ENCODE data around the gene FUZ. TPM values are rescaled to one million over a fixed set of nuclear protein-coding genes. Genes with fewer than 3 reads are reported as not detected.

FUZ gene, protein sequence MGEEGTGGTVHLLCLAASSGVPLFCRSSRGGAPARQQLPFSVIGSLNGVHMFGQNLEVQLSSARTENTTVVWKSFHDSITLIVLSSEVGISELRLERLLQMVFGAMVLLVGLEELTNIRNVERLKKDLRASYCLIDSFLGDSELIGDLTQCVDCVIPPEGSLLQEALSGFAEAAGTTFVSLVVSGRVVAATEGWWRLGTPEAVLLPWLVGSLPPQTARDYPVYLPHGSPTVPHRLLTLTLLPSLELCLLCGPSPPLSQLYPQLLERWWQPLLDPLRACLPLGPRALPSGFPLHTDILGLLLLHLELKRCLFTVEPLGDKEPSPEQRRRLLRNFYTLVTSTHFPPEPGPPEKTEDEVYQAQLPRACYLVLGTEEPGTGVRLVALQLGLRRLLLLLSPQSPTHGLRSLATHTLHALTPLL
- total RNA-seq (2012; rRNA removed) = 9.8 and 15.0 TPM in 2 replicates

DNA sequence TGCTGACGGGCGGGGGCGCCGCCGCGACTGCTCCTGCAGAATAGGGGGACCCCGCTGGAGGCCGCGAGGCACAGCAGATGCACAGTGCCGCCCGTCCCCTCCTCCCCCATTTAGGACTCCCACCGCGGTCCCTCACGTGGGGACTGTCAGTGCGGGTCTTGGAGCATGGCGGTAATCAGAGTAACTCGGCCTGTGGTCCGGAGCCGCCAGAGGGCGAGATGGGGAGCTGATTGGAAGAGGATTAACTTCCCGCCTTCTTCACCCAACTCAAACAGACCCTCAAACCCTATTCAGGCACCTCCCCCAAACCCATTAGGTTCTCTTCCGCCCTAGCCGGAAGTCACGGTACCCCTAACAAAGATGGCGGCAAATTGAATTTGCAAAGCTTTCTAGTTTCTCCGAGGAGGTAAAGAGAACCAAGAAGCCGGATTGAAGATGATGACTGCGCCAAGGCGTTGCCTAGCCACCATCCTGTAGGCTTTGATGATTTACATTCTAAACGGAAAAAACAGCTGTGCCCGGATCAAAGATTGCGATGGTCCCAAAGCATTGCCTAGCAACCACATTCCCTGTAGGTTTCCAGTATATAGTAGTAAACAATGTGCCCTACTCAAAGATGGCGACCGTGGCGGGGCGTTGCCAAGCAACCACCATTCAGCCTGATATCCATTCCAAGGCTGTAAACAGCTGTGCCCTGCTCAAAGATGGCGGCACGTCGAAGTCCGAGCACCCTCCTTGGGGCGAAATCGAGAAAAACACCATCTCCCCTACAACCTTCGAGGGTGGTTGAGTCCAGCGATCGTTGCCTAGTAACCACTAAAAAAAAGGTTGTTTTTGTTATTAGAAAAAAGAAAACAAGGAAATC lies at the start of gene FUZ:
Gene FUZ, minus strand, starts transcription at position 296 of the 865 bp plus-strand sequence. Its CDS starts 186 bp downstream, at position 110.
- Histone ChIP-seq H3K9me3 (replicated peaks; ENCODE audit: low read length) (no peaks in the 10 kb centered on the region), H3K4me2 (ENCODE audit: low read length) (peak within 1 kb of the TSS; percentile 79), H3K4me1 (ENCODE audit: control insufficient read depth, insufficient read depth, low read length) (peaks cover 27% of the 10 kb centered on the region), H3K36me3 (ENCODE audit: insufficient read depth, low read length) (peaks cover under 1% of the 10 kb centered on the region), H3K27me3 (ENCODE audit: control insufficient read depth, insufficient read depth, low read length) (no peaks in the 10 kb centered on the region), H3K9ac (ENCODE audit: low read depth, low read length) (peak within 1 kb of the TSS; percentile 83), H3K4me3 (ENCODE audit: low read length) (peak within 1 kb of the TSS; percentile 73)

DNA sequence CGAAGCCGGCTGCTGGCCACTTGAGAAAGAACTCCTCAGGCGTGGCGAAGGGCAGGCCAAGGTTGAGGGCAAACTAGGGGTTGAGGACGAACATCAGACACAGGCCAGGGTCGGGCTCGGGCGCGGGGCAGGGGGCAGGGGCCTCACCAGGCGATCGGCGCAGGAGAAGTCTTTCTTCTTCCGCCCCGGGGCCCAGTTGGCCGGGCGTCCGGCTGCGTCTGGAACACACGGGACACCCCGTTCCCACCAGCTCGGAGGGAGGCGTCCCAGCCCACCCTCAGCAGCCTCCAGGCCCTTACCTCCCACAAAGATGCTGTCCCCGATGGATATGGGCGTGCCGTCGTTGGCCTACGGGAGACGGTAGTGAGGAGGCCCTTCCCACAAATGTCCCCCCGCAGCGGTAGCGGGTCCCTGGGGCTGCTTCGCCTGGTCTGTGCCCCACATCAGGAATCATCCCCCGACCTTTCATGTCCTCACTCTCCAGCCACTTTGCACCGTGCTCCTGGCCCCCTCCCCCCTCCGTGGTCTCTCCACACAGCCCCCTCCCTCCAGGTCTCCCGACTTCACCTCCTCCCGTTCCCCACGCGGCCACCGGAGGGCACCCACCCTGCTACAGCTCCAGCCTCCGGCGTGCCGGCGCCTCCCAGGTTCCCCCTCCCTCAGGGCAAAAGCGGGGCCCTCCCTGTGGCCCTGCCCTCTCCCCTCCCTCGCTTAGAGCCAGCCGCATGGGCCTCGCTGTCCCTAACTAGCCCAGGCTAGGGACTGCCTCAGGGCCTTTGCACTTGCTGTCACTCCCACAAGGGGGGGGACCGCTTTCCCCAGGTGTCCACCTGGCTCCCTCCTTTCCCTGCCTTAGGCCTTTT lies 49.5 kb upstream of the FUZ start:
- no peak overlapping the region for H3K4me3 ChIP-seq (ENCODE audit: low read length)
- no peak overlapping the region for H3K4me2 ChIP-seq (ENCODE audit: low read length)
- H3K9me3 ChIP-seq (replicated peaks; ENCODE audit: low read length) = no peaks in the 10 kb centered on the region
- no peaks in the 10 kb centered on the region for H3K27me3 ChIP-seq (ENCODE audit: control insufficient read depth, insufficient read depth, low read length)
- H3K36me3 ChIP-seq (ENCODE audit: insufficient read depth, low read length) = peaks cover 62% of the 10 kb centered on the region
- H3K9ac ChIP-seq (ENCODE audit: low read depth, low read length) = no peak overlapping the region
- H3K4me1 ChIP-seq (ENCODE audit: control insufficient read depth, insufficient read depth, low read length) = peaks cover 44% of the 10 kb centered on the region

DNA sequence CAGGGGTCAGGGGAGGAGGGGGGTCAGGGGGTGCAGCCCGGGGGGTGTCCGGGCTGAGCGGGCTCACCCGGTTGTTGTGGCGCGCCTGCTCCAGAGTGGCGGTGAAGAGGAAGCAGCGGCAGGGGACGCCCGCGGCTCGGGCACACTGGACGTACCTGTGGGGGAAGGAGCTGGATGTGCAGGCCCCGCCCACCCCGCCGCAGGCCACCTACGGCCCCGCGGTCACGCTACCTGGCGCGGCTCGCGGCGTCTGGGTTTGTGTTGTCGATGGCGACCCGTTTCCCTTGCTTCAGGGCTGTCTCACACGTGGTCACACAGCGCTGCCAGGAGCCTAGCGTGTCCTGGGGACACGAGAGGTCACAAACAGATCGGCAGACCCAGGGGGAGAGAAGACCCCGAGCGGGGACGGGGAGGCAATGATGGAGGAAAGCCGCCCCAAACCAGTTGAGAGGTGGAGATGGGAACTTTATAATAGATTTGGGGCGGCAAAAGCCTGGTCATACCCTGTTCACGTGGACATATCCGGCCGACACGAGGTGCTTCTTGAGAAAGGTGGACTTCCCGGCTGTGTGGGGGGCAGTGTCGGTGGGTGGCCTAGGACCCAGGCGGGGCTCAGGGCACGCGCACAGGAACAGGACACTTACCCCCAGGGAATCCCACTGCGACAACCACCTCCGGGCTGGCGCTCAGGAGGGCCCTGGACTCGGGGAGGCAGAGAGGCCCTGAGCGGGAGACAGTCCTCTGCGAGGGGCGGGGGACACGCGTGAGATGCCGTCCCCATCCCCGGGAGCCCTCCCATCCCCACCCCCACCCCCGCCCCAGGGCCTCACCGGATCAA lies 48.7 kb upstream of the FUZ start:
- H3K4me2 ChIP-seq (ENCODE audit: low read length) = no peak overlapping the region
- peaks cover 70% of the 10 kb centered on the region for H3K36me3 ChIP-seq (ENCODE audit: insufficient read depth, low read length)
- H3K4me3 ChIP-seq (ENCODE audit: low read length) = no peak overlapping the region
- peaks cover 47% of the 10 kb centered on the region for H3K4me1 ChIP-seq (ENCODE audit: control insufficient read depth, insufficient read depth, low read length)
- H3K9ac ChIP-seq (ENCODE audit: low read depth, low read length) = no peak overlapping the region
- no peaks in the 10 kb centered on the region for H3K27me3 ChIP-seq (ENCODE audit: control insufficient read depth, insufficient read depth, low read length)
- no peaks in the 10 kb centered on the region for H3K9me3 ChIP-seq (replicated peaks; ENCODE audit: low read length)

DNA sequence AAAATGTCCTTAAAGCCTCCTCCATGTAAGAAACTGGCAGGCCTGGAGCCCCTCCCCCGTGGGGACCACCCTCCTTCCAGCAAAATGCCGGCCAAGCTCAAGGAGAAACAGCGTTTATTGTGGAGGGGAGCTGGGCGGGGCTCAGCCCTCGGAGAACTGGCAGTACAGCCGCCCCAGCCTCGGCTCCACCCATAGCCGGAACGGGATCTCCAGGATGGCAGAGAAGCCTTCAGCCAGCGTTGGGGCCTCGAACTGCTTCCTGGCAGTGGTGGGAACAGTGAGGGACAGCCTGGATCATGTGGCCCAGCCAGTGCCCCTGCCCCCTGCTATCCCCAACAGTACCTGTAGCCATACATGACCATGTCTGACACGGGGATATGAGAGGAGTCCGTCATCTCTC lies 48.0 kb upstream of the FUZ start:
- Histone ChIP-seq H3K9ac (ENCODE audit: low read depth, low read length) (no peak overlapping the region), H3K4me3 (ENCODE audit: low read length) (no peak overlapping the region), H3K27me3 (ENCODE audit: control insufficient read depth, insufficient read depth, low read length) (no peaks in the 10 kb centered on the region), H3K9me3 (replicated peaks; ENCODE audit: low read length) (no peaks in the 10 kb centered on the region), H3K4me2 (ENCODE audit: low read length) (no peak overlapping the region), H3K4me1 (ENCODE audit: control insufficient read depth, insufficient read depth, low read length) (peaks cover 40% of the 10 kb centered on the region), H3K36me3 (ENCODE audit: insufficient read depth, low read length) (peaks cover 75% of the 10 kb centered on the region)

DNA sequence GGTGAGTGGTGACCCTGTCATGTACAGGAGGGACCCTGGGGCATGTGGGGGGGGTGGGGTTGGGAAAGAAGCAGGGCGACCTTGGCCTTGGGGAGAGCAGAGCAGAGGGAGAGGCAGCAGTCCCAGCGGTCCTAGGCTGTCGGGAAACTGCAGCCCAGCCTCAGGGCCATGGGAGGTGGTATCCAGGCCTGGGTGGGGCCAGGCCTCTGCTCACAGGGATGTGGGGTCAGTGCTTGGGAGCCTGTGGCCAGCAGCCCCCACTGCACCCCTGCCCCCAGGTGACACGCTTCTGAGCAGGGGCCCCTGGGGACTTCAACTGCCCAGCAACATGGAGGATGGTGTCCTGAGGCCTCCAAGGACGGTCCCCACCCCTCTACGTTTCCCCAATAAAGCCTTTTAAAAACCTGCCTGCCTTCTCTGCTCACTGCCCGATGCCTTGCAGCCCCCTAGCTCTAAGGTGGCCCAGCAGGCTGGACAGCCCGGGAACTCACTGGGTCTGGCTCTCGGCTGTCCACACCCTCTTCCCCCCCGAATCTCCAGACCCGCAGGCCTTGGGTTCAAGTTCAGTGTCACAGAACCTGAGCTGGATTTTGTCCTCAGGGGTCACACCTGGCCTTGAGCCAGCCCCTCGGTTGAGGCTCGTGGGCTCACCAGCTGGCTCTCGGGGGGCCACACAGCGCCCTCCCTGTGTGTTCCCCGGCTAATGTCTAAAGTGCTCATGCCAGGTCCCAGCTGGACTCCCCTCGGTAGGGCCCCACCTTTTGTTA lies 47.4 kb upstream of the FUZ start:
- no peak overlapping the region for H3K4me3 ChIP-seq (ENCODE audit: low read length)
- no peaks in the 10 kb centered on the region for H3K27me3 ChIP-seq (ENCODE audit: control insufficient read depth, insufficient read depth, low read length)
- H3K36me3 ChIP-seq (ENCODE audit: insufficient read depth, low read length) = peaks cover 81% of the 10 kb centered on the region
- H3K4me1 ChIP-seq (ENCODE audit: control insufficient read depth, insufficient read depth, low read length) = peaks cover 35% of the 10 kb centered on the region
- no peak overlapping the region for H3K9ac ChIP-seq (ENCODE audit: low read depth, low read length)
- H3K9me3 ChIP-seq (replicated peaks; ENCODE audit: low read length) = no peaks in the 10 kb centered on the region
- H3K4me2 ChIP-seq (ENCODE audit: low read length) = no peak overlapping the region

DNA sequence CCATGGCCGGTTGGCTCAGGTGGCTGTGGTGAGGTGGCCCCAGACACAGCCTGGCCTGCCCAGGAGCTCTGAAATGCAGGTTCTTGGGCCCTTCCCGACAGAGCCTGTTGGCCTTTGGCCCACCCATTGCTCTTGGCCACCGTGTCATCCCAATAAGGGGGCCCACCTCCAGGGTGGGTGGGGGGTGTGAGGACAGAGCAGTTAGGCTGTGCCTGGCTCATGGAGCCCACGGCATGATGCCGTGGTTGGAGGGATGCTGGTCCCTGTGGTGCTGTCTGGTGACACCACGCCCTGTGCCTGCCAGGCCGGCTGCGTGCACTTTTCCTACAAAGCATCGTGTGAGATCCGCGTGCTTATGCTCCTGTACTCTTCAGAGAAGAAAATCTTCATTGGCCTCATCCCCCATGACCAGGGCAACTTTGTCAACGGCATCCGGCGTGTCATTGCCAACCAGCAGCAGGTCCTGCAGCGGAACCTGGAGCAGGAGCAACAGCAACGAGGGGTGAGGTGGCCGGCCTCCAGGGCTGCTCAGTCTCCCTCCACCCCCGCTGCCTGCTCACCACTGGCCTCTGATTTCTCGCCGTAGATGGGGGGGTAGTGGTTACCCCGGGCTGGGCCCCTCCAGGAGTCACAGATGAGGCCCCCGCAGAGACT lies 46.7 kb upstream of the FUZ start:
- Histone ChIP-seq H3K36me3 (ENCODE audit: insufficient read depth, low read length) (peaks cover 85% of the 10 kb centered on the region), H3K4me2 (ENCODE audit: low read length) (peak overlapping the region; percentile 30), H3K4me1 (ENCODE audit: control insufficient read depth, insufficient read depth, low read length) (peaks cover 34% of the 10 kb centered on the region), H3K9me3 (replicated peaks; ENCODE audit: low read length) (no peaks in the 10 kb centered on the region), H3K27me3 (ENCODE audit: control insufficient read depth, insufficient read depth, low read length) (no peaks in the 10 kb centered on the region), H3K9ac (ENCODE audit: low read depth, low read length) (no peak overlapping the region), H3K4me3 (ENCODE audit: low read length) (no peak overlapping the region)

DNA sequence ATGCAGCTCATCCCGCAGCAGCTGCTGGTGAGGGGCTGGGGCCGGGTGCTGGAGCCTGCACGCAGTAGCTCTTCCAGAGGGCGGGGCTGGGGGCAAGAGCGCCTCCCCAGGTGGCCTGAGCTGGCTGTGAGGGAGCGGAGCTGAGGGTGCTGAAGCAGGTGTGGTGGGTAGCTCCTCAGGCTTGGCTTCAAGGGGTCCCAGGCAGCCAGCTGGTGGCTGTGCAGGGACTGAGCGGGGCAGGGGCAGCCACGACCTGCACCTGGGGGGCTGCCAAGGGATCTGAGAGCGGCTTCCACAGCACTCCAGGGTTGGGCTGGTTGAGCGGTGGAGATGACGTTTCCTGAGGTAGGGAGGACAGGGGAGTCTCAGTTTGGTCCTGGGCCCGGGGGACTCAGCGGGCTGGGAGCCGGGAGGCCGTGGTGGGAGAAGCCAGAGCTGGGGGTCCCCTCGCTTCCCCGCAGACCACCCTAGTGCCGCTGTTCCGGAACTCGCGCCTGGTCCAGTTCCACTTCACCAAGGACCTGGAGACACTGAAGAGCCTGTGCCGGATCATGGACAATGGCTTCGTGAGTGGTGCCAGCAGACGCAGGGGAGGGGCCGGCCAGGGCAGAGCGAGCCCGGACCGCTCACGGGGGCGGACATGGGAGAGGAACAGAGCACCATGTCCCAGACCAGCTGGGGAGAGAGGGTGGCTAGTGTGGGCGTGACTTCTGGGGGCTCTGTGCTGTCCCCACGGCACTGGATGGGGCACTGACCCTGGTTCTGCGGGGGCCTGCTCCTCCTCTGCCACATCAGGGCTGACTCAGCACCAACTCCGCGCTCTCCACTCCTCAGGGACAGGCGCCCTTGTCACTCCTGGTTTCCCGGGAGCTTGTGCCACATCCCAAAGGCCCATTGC lies 45.2 kb upstream of the FUZ start:
- Histone ChIP-seq H3K36me3 (ENCODE audit: insufficient read depth, low read length) (peaks cover 72% of the 10 kb centered on the region), H3K27me3 (ENCODE audit: control insufficient read depth, insufficient read depth, low read length) (no peaks in the 10 kb centered on the region), H3K4me1 (ENCODE audit: control insufficient read depth, insufficient read depth, low read length) (peaks cover 34% of the 10 kb centered on the region), H3K4me3 (ENCODE audit: low read length) (no peak overlapping the region), H3K4me2 (ENCODE audit: low read length) (peak overlapping the region; percentile 25), H3K9me3 (replicated peaks; ENCODE audit: low read length) (no peaks in the 10 kb centered on the region), H3K9ac (ENCODE audit: low read depth, low read length) (peak overlapping the region; percentile 4)

DNA sequence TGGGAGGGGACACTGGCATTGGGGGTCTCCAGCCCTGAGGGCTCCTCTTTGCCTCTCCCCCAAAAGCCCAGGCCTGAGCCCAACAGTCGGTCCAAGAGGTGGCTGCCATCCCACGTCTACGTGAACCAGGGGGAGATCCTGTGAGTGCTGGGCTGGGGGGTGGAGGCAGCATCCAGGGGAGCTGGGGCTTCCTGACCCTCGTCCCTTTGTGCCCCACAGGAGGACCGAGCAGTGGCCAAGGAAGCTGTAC lies 44.7 kb upstream of the FUZ start:
- Histone ChIP-seq H3K9me3 (replicated peaks; ENCODE audit: low read length) (no peaks in the 10 kb centered on the region), H3K4me3 (ENCODE audit: low read length) (no peak overlapping the region), H3K9ac (ENCODE audit: low read depth, low read length) (no peak overlapping the region), H3K27me3 (ENCODE audit: control insufficient read depth, insufficient read depth, low read length) (no peaks in the 10 kb centered on the region), H3K36me3 (ENCODE audit: insufficient read depth, low read length) (peaks cover 67% of the 10 kb centered on the region), H3K4me1 (ENCODE audit: control insufficient read depth, insufficient read depth, low read length) (peaks cover 37% of the 10 kb centered on the region), H3K4me2 (ENCODE audit: low read length) (no peak overlapping the region)

DNA sequence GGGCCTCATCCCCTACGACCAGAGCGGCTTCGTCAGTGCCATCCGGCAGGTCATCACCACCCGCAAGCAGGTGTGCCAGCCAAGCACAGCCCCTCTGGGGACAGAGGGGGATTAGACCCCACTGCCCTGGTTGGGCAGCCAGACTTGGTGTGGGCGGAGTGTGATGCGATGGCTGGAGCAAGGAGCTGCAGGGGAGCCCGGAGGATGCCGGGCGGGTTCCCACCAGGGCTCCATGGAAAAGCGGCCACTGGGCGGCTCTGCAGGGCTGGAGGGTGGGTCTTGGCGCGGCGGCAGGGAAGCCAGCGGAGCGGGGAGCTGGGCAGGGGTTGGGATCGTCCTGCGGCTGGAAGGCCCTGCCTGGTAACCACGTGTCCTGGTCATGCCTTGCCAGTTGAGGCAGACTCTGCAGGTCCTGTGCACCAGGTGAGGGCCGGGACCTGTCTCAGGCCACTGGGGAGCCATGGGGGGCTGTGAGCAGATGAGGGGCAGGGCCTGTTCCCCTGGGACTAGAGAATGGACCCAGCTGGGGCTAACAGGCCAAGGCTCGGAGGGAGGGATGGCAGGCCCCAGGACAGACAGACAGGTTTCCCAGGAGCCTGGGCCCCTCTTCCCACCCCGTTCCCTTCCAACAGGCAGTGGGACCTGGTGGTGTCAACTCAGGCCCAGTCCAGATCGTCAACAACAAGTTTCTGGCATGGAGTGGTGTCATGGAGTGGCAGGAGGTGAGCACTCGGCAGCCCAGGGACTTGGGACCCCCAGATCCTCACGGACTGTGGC lies 44.2 kb upstream of the FUZ start:
- Histone ChIP-seq H3K4me1 (ENCODE audit: control insufficient read depth, insufficient read depth, low read length) (peaks cover 42% of the 10 kb centered on the region), H3K36me3 (ENCODE audit: insufficient read depth, low read length) (peaks cover 63% of the 10 kb centered on the region), H3K9ac (ENCODE audit: low read depth, low read length) (no peak overlapping the region), H3K4me3 (ENCODE audit: low read length) (no peak overlapping the region), H3K9me3 (replicated peaks; ENCODE audit: low read length) (no peaks in the 10 kb centered on the region), H3K4me2 (ENCODE audit: low read length) (no peak overlapping the region), H3K27me3 (ENCODE audit: control insufficient read depth, insufficient read depth, low read length) (no peaks in the 10 kb centered on the region)

Data from skeletal muscle satellite cell (primary cell).